Measurements from ENCODE around the gene GNAO1.

GNAO1 gene

GRCh38 chr16:56198006-56198754 lies 6.9 kb downstream of the GNAO1 start:
- DNase-seq (ENCODE audit: low spot score) = no peak

- DNase-seq (ENCODE audit: low spot score) = no peak
These were observed 7.4 kb downstream of the GNAO1 start for GRCh38 chr16:56198755-56199114.

GRCh38 chr16:56199164-56199563 lies 7.9 kb downstream of the GNAO1 start:
- no peak for DNase-seq (ENCODE audit: low spot score)

- DNase-seq (ENCODE audit: low spot score) = no peak
These were observed 9.7 kb downstream of the GNAO1 start for GRCh38 chr16:56201030-56201429.

GRCh38 chr16:56202036-56202435 lies 10.7 kb downstream of the GNAO1 start:
- no peak for DNase-seq (ENCODE audit: low spot score)

GRCh38 chr16:56203052-56203451 lies 11.8 kb downstream of the GNAO1 start:
- peak; percentile 8 for DNase-seq (ENCODE audit: low spot score)

GRCh38 chr16:56204816-56205215 lies 13.5 kb downstream of the GNAO1 start:
- no peak for DNase-seq (ENCODE audit: low spot score)

GRCh38 chr16:56206951-56207350 lies 15.7 kb downstream of the GNAO1 start:
- no peak for DNase-seq (ENCODE audit: low spot score)

- DNase-seq (ENCODE audit: low spot score) = no peak
These were observed 16.1 kb downstream of the GNAO1 start for GRCh38 chr16:56207421-56207820.

GRCh38 chr16:56211435-56211981 lies 20.2 kb downstream of the GNAO1 start:
- no peak for DNase-seq (ENCODE audit: low spot score)

GRCh38 chr16:56212144-56212543 lies 20.9 kb downstream of the GNAO1 start:
- no peak for DNase-seq (ENCODE audit: low spot score)

- DNase-seq (ENCODE audit: low spot score) = no peak
These were observed 30.7 kb downstream of the GNAO1 start for GRCh38 chr16:56221995-56222394.

GRCh38 chr16:56222474-56222997 lies 31.2 kb downstream of the GNAO1 start:
- no peak for DNase-seq (ENCODE audit: low spot score)

- no peak for DNase-seq (ENCODE audit: low spot score)
These were observed 33.9 kb downstream of the GNAO1 start for GRCh38 chr16:56225017-56225742.

GRCh38 chr16:56226187-56226586 lies 34.9 kb downstream of the GNAO1 start:
- no peak for DNase-seq (ENCODE audit: low spot score)

GRCh38 chr16:56226845-56227525 lies 35.7 kb downstream of the GNAO1 start:
- no peak for DNase-seq (ENCODE audit: low spot score)

- DNase-seq (ENCODE audit: low spot score) = no peak
These were observed 36.6 kb downstream of the GNAO1 start for GRCh38 chr16:56227936-56228335.

GRCh38 chr16:56228476-56228875 lies 37.2 kb downstream of the GNAO1 start:
- no peak for DNase-seq (ENCODE audit: low spot score)

GRCh38 chr16:56233795-56234566 lies 42.7 kb downstream of the GNAO1 start:
- no peak for DNase-seq (ENCODE audit: low spot score)

- no peak for DNase-seq (ENCODE audit: low spot score)
These were observed 43.4 kb downstream of the GNAO1 start for GRCh38 chr16:56234737-56235136.

- DNase-seq (ENCODE audit: low spot score) = peak; percentile 12
These were observed 46.2 kb downstream of the GNAO1 start for GRCh38 chr16:56237451-56237930.

- DNase-seq (ENCODE audit: low spot score) = no peak
These were observed 46.9 kb downstream of the GNAO1 start for GRCh38 chr16:56238188-56238587.

Measured in COLO829 (cell line).